NCI-H128 (cell line): Measurements from ENCODE around the gene NOC4L.
"Not testable (repeated sequence)": the region's sequence is repeated elsewhere in the genome, so short reads cannot be mapped to it uniquely, and the experiment has no call there.

ENCODE experiments used
- DNase-seq: peaks from one replicate; lab custom pipeline; 2025; ENCODE audit not compliant: unreplicated experiment; lab: John Stamatoyannopoulos, UW

The NOC4L gene

GRCh38 chr12:132123970-132124765, 20.1 kb upstream of the NOC4L start:
- no peak for DNase-seq

DNA sequence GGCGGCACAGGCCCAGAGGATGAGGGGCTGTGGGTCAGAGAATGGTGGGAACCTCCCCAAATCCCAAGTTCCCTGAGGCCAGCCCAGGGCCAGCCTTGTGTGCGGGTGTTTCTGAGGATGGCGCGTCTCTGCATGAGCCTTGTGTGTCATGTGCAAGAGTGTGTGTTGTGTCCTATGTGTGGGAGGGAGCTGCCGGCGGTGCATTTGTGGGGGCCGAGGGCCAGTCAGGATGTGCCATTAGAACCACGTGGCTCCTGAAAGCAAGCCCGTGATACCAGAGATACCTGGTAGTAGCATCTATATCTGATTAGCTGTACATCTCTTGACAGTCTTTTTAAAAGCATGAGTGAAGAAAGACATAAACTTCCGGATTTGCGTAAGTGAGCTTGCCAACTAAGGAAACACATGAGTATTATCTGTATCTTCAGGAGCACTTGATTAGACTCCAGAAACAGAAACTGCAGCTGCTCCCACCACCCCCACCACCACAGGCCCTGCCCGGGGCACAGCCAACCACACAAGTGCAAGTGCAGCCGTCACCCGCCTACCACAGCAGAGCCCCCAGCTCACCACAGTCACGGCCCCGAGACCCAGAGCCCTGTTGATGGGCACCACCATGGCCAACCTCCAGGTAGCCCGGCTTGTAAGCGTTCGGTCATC, 19.4 kb upstream of the NOC4L start:
- no peak for DNase-seq

DNA sequence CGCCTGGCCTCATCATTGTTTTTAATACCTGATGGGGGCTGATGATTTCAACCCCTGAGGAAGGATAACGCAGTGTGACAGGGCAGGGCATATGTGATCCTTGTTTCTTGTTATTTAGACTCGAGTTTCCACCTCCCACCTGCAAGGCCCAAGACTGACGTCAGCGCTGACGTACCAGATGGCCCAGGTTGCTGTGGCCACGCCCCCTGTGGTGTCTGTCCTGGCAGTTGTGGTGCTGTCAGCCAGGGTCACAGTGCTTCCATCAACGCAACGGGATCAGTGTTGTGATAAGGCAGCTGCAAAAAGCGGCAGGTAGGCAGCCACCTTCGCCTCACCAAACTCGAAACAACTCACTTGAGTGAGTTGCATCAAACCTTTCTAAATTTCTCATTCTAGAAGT, 18.5 kb upstream of the NOC4L start:
- no peak for DNase-seq

DNA sequence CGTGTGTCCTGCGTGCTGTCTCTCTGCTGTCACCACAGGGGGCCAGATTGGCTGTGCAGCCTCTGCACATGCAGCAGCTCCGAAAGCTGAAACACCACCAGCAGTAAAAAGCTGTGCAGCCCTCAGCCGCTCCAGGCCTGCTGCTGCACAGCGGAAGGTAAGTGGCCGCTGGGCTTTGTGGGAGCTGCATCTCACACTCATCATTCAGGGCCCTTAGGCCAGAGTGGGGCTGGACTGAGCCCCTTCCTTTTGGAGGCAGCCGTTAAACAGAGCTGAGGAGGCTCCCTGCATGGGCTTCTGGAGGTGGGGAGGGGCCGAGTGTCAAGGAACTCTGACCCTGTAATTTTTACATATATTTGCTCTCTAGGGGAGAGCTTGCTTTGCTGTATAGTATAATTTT, 17.2 kb upstream of the NOC4L start:
- no peak for DNase-seq

DNA sequence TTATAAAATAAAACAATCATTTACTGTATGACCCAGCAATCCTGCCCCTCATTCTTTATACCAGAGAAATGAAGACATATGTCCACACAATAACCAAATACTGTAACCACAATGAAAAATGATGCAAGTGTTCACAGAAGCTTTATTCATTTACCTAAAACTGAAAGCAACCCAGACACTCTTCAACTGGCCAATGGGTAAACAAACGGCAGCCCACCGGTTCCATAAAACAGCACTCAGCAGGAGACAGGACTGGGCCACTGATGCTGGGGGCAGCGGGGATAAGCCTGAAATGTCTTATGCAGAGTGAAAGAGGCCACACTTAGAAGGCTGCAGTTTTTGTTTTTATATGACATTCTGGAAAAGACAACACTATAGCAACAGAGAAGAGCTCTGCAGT, 15.2 kb upstream of the NOC4L start:
- DNase-seq = no peak

GRCh38 chr12:132130690-132131089, 13.6 kb upstream of the NOC4L start:
- no peak for DNase-seq

DNA sequence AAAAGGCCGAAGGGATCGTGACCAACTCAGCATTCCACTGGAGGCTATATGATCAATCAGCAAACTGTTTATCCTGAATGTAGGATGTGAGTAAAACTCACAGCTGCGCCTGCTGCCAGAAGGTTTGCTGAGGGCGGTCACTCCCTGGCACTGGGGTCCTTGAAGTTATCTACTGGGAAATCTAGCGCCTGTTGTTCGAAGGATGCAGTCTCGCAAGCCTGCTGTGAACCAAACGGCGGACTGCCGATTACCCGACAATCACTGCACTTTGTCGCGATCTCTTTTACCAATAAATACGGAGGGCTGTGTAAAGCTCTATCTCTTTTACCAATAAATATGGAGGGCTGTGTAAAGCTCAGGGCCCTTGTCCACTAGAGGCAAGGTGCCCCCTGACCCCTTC, 13.0 kb upstream of the NOC4L start:
- DNase-seq = no peak

DNA sequence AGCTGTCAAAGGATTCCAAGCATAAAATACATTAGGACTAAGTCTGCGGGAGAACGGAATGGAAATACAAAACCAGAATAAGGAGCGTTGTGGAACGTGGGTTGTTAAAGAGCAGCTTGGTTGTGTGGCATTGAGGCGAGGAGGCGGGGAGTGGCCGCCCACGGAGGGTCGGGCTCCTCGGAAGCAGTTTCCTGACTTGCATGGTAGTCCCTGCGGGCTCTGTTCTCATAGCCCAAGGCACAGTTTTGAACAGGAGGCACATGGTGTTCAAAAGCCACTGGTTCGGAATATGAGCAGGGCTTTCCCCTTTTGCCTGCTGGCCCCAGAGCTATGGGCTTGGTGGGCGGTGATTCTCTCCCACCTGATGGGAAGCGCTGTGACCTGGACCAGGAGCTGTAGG, 12.3 kb upstream of the NOC4L start:
- DNase-seq = no peak

DNA sequence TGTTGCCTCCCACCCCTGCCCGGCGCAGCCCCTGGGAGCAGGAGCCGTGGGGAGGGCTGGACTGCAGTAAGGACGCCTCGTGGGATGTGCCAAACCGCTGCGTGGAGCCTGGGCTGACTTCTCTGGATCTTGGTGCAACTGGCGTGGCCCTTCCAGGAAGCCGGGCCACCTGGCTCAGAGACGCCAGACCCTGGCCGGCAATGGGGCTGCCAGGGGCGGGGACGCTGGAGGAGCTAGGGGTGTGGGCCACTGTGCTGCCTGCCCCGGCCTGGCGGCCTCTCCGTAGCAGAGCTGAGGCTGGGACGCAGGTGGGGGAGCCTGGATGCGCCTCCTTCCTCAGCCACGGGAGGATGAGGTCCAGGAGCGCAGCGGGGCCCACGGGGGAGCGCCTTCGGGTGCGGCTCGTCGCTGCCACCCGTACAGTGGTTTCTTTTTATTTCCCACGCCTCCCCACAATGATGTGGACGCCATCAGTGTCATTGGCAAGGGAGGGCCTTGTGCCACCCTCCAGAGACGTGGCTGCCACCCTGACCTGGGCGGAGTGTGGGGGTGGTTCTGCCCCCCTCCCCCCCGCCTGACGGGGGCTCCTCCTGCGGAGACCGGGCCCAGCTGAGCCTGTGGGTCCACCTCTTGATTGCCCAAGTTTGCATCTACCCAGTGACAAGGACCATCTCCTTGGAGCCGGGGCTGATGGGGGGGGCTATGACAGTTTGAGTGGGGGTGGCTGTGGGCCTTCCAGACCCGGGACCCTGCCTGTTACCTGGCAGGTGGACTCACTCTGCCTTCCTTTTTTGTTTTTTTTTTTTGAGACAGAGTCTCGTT, 11.4 kb upstream of the NOC4L start:
- DNase-seq = no peak

DNA sequence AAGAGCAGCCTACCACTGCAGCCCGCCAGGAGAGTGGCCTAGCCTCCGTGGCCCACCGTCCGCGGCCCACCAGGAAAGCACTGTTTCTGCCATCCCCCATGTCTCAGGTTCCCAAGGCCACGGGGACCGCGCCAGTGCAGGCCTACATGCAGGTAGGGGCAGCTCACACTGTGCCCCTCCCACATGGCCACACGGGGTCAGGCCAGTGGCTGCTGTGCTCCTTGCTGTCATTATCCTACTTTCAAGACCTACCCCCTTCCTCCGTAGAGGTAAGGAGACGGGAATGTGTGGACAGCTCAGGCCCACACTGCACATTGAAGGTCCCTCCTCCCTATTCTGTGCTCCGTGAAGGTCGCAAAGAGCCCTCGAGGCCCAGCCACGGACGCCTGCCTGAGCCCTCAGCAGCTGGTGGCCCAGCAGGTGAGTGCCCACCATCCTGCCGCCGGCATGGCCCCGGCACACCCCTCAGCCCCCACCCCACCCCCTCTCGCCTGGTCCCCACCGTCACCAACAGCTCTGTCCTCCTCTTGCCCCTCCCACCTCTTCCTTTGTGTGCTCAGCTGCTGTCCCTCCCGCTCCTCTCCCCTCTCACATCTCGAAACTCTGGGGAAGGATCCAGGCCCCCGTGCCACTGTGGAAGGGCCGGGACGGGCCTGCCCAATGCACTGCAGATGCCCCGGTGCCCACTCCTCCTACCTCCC, 10.2 kb upstream of the NOC4L start:
- no peak for DNase-seq

GRCh38 chr12:132134653-132135183, 9.5 kb upstream of the NOC4L start:
- DNase-seq = not testable (repeated sequence)

- not testable (repeated sequence) for DNase-seq
Observed at GRCh38 chr12:132136226-132136625, 8.0 kb upstream of the NOC4L start.

- DNase-seq = no peak
Observed at GRCh38 chr12:132137483-132138125, 6.7 kb upstream of the NOC4L start.

- no peak for DNase-seq
Observed at GRCh38 chr12:132138941-132139871, 5.1 kb upstream of the NOC4L start.

DNA sequence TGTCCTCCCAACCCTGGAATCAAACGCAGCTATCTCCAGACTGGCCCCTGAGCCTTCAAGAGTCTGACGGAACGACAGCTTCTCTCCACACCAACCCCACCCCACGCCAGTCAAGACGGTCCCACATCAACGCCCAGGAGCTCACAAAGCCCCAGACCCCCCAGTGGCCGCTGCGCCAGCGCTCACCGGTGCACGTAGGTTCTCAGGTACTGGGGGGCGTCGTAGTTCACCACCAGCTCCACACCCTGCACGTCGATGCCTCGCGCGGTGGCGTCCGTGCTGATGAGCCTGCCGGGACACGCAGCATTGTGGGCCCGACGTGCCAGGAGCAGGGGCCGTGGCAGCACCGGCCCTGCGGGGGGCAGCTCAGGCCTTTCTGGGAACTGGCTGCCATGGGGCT, 4.3 kb upstream of the NOC4L start:
- no peak for DNase-seq

DNA sequence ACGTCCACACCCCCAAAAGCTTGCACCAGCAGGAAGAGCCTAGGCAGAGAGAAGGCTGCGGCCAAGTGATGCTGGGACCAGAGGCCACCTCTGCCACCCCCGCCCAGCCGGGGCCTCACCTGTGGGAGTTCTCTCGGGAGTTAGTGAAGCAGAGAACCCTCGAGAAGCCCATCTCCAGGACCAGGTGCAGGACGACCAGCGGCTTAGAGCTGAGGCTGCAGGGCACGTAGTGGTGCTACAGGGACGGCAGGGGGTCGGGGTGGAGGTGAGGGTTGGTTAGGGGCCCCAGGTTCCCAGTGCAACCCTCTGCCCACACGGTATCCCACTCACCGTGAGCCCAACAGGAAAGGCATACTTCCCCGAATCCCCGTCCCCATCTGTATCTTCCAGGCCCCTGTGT, 3.8 kb upstream of the NOC4L start:
- DNase-seq = no peak

GRCh38 chr12:132140918-132141841, 3.1 kb upstream of the NOC4L start:
- no peak for DNase-seq

DNA sequence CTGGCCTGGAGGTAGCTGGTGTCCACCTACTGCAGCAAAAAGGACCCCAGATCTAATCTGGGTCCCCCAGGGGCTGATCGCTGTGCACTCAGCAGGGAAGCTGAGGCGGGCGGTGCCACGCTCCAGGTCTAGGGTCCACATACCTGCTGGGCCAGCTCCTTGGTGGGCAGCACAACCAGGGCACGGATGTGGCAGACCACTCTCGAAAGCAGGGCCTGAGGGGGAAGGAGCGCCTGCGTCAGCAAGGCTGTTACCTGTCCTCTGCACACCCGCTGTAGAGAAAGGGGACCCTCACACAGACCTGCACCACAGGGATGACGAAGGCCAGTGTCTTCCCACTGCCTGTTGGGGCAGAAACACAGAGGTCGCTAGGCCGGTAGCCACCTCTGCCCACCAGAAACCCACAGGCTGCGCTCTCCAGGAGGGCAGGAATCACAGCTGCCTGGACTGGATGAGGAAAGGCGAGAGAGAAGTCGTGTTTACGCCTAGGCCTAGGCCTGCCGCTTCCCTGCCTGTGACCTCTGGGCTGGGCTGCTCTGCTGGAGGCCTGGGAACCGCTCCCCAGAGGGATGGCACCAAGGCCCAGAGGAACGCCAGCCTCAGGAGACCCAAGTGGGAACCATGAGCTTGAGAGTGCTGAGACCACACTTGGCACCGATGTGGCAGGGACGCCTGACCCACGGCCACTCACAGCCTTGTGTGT, 2.1 kb upstream of the NOC4L start:
- no peak for DNase-seq
